ENCODE data around the gene DCST1.

The DCST1 gene

GRCh38 chr1:155001425-155001674, 32.3 kb upstream of the DCST1 start:
- H3K4me3 ChIP-seq (ENCODE audit: low read depth, low read length): peak overlapping the region; percentile 43

GRCh38 chr1:155001675-155002463, 31.8 kb upstream of the DCST1 start:
- peak overlapping the region; percentile 43 for H3K4me3 ChIP-seq (ENCODE audit: low read depth, low read length)

- peak within 1 kb of the TSS; percentile 82 for H3K4me3 ChIP-seq (ENCODE audit: low read depth, low read length)
Observed at GRCh38 chr1:155002464-155003226, 31.0 kb upstream of the DCST1 start, which contains the start of gene ZBTB7B. Gene ZBTB7B, plus strand, starts transcription at chr1:155002802. Its CDS starts 11,859 bp downstream, at chr1:155014661.

GRCh38 chr1:155003227-155003765, 30.3 kb upstream of the DCST1 start:
- peak overlapping the region; percentile 82 for H3K4me3 ChIP-seq (ENCODE audit: low read depth, low read length)

- H3K4me3 ChIP-seq (ENCODE audit: low read depth, low read length): peak overlapping the region; percentile 82
Observed at GRCh38 chr1:155003766-155004351, 29.8 kb upstream of the DCST1 start.

GRCh38 chr1:155004352-155005075, 29.1 kb upstream of the DCST1 start:
- H3K4me3 ChIP-seq (ENCODE audit: low read depth, low read length): peak overlapping the region; percentile 43

GRCh38 chr1:155005076-155006011, 28.3 kb upstream of the DCST1 start:
- no peak overlapping the region for H3K4me3 ChIP-seq (ENCODE audit: low read depth, low read length)

GRCh38 chr1:155006601-155007101, 27.0 kb upstream of the DCST1 start:
- no peak overlapping the region for H3K4me3 ChIP-seq (ENCODE audit: low read depth, low read length)

- H3K4me3 ChIP-seq (ENCODE audit: low read depth, low read length): no peak overlapping the region
Observed at GRCh38 chr1:155007251-155007828, 26.3 kb upstream of the DCST1 start.

GRCh38 chr1:155008015-155008941, 25.3 kb upstream of the DCST1 start:
- no peak overlapping the region for H3K4me3 ChIP-seq (ENCODE audit: low read depth, low read length)

- no peak overlapping the region for H3K4me3 ChIP-seq (ENCODE audit: low read depth, low read length)
Observed at GRCh38 chr1:155009221-155009711, 24.4 kb upstream of the DCST1 start.

- no peak overlapping the region for H3K4me3 ChIP-seq (ENCODE audit: low read depth, low read length)
Observed at GRCh38 chr1:155009742-155010141, 23.9 kb upstream of the DCST1 start.

GRCh38 chr1:155010211-155010918, 23.3 kb upstream of the DCST1 start:
- H3K4me3 ChIP-seq (ENCODE audit: low read depth, low read length): no peak overlapping the region

GRCh38 chr1:155011004-155011416, 22.6 kb upstream of the DCST1 start:
- H3K4me3 ChIP-seq (ENCODE audit: low read depth, low read length): no peak overlapping the region

GRCh38 chr1:155011437-155012025, 22.1 kb upstream of the DCST1 start:
- no peak overlapping the region for H3K4me3 ChIP-seq (ENCODE audit: low read depth, low read length)

- H3K4me3 ChIP-seq (ENCODE audit: low read depth, low read length): no peak overlapping the region
Observed at GRCh38 chr1:155012026-155012546, 21.5 kb upstream of the DCST1 start.

Measured in iPS-11a (cell line).